Cardiac septum (tissue), 1 donor: ENCODE measurements around the gene COL19A1. TPM values are rescaled to one million over a fixed set of nuclear protein-coding genes. Genes with fewer than 3 reads are reported as not detected.

Experiments
- DNase-seq: peaks from one replicate; pipeline ENCODE4 v3.0.0-alpha.2; 2020; ENCODE audit warnings: low spot score
- intact Hi-C: fragments of 100-400 bp; cut with DNase I; formaldehyde crosslinking; loops from one replicate; pipeline ENCODE4 v1.14.0; 2022
- total RNA-seq: library from RNA; stranded (reverse); fragmentation: NEBNext Ultra II Directional; extraction: Animal tissue kit (Norgen Biotek cat#: 25700); gene quantifications from one replicate; pipeline ENCODE4 v1.2.1, GENCODE V29; 2021
- donor health status: DM: no; HTN: no; CAD: no.

The COL19A1 gene
- total RNA-seq, 1 donor from 2014 or later = 3.3 TPM

GRCh38 chr6:70028926-70029325, 162.6 kb downstream of the COL19A1 start:
- intact Hi-C loops = no loop called here
- DNase-seq = no peak

DNA sequence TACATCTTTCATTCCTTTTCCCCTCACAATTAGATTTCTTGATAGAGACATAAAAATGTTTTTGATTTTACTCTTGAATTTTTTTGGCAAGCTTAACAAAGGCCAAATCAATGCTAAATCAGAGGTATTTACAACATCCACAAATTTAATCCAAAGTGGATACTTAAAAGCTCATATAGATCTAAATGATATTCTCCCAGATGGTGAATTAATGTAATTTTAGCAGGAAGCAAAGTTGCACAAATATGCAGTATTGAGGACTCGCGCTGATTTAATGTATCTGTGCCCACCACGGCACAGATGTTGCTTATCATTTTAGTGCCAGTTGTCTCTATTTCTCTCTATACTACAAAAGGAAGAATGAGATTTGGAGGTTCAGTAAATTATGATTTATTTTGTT, 167.4 kb downstream of the COL19A1 start:
- no peak for DNase-seq
- intact Hi-C loops = no loop called here

- intact Hi-C loops = no loop called here
Measured at GRCh38 chr6:70037445-70037844, 171.1 kb downstream of the COL19A1 start.

GRCh38 chr6:70040766-70041165, 174.4 kb downstream of the COL19A1 start:
- no peak for DNase-seq

More at GRCh38 chr6:70037445-70037844, 171.1 kb downstream of the COL19A1 start:
- no peak for DNase-seq

GRCh38 chr6:70041411-70041810, 175.1 kb downstream of the COL19A1 start:
- DNase-seq = no peak
- intact Hi-C loops = no loop called here

More at GRCh38 chr6:70040766-70041165, 174.4 kb downstream of the COL19A1 start:
- intact Hi-C loops = no loop called here

GRCh38 chr6:70045413-70045812, 179.1 kb downstream of the COL19A1 start:
- intact Hi-C loops = no loop called here
- no peak for DNase-seq

- no peak for DNase-seq
- intact Hi-C loops = no loop called here
Measured at GRCh38 chr6:70051197-70052124, 185.1 kb downstream of the COL19A1 start.

- no peak for DNase-seq
- intact Hi-C loops = no loop called here
Measured at GRCh38 chr6:70059039-70059719, 192.8 kb downstream of the COL19A1 start.

DNA sequence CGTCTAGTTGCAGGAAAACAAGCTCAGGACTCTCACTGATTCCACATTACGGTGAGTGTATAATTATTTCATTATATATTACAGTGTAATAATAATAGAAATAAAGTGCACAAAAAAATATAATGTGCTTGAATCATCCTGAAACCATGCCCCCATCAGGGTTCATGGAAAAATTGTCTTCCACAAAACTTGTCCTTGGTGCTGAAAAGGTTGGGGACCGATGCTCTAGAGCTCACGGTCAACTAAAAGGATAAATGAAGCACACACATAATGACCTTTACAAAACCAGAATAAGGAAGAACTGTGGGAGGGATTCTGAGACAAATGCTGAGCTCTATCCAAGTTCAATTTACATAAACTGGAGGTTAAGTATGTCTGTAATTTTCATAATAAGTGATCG, 194.3 kb downstream of the COL19A1 start:
- intact Hi-C loops = no loop called here
- no peak for DNase-seq

GRCh38 chr6:70061546-70061945, 195.2 kb downstream of the COL19A1 start:
- no peak for DNase-seq
- intact Hi-C loops = no loop called here

- intact Hi-C loops = no loop called here
Measured at GRCh38 chr6:70062010-70062409, 195.7 kb downstream of the COL19A1 start.

GRCh38 chr6:70072540-70073179, 206.3 kb downstream of the COL19A1 start:
- intact Hi-C loops = no loop called here
- DNase-seq = no peak

More at GRCh38 chr6:70062010-70062409, 195.7 kb downstream of the COL19A1 start:
- DNase-seq = no peak

- DNase-seq = no peak
- intact Hi-C loops = no loop called here
Measured at GRCh38 chr6:70073637-70074036, 207.3 kb downstream of the COL19A1 start.

- no peak for DNase-seq
- intact Hi-C loops = no loop called here
Measured at GRCh38 chr6:70079241-70079640, 212.9 kb downstream of the COL19A1 start.

DNA sequence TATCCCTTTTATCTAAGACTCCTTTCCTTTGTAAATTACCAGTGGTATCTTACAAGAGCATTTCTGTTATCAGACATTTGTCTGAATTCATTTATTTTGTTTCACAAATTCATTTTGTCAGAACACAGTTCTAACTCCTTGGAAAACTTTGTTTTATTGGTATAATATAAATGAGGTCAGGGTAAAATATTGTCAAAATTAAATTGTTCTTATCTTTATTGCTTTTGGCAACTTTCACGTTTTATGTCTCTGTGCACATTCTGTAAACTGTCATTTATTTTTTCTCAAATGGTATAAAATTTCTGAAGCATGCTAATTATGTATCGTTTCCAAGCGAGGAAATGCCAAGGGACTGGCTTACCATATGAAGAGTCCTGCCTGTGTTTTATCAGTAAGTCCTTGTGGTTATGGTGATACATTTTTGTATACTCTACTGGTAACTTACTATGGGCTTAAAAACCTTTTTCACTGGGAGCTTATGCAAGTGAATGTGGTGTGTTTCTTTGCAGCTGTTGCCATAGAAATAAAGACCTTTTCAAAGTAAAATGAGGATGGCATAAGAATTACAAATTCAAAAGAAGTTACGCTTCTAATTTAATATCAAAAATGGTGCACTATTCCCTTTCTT, 214.2 kb downstream of the COL19A1 start:
- intact Hi-C loops = no loop called here
- DNase-seq = no peak

GRCh38 chr6:70082830-70083229, 216.5 kb downstream of the COL19A1 start:
- intact Hi-C loops = no loop called here
- no peak for DNase-seq

- DNase-seq = no peak
- intact Hi-C loops = no loop called here
Measured at GRCh38 chr6:70086806-70087205, 220.4 kb downstream of the COL19A1 start.

DNA sequence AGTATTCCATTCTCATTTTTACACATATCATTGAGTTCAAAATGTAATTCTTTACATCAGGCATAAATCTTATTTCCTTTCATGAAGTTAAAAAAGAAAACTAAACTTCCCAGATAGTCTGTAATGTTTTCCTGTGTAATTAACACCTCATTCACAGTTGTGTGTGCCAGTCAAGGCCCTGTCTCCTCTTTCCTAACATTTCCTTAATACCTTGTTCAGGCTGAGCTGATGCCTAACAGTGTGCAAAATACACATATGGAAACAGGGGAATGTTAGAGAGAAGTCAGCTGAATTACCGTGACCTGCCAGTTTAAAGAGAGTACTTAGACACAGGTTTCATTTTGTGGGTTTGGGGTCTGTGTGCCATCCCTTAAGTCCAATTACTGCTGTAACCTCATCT, 227.8 kb downstream of the COL19A1 start:
- DNase-seq = no peak

GRCh38 chr6:70099732-70100131, 233.4 kb downstream of the COL19A1 start:
- intact Hi-C loops = loop anchor here (10.0 kb wide), 1 partner anchor 365 kb away; no protein-coding TSS in a partner anchor
- no peak for DNase-seq

More for the DNA sequence above, 227.8 kb downstream of the COL19A1 start:
- intact Hi-C loops = no loop called here

- intact Hi-C loops = loop anchor here (10.0 kb wide), 1 partner anchor 369 kb away; no protein-coding TSS in a partner anchor
- no peak for DNase-seq
Measured at GRCh38 chr6:70103798-70104197, 237.4 kb downstream of the COL19A1 start.
